ENCODE measurements around the gene AURKAIP1.

DNA sequence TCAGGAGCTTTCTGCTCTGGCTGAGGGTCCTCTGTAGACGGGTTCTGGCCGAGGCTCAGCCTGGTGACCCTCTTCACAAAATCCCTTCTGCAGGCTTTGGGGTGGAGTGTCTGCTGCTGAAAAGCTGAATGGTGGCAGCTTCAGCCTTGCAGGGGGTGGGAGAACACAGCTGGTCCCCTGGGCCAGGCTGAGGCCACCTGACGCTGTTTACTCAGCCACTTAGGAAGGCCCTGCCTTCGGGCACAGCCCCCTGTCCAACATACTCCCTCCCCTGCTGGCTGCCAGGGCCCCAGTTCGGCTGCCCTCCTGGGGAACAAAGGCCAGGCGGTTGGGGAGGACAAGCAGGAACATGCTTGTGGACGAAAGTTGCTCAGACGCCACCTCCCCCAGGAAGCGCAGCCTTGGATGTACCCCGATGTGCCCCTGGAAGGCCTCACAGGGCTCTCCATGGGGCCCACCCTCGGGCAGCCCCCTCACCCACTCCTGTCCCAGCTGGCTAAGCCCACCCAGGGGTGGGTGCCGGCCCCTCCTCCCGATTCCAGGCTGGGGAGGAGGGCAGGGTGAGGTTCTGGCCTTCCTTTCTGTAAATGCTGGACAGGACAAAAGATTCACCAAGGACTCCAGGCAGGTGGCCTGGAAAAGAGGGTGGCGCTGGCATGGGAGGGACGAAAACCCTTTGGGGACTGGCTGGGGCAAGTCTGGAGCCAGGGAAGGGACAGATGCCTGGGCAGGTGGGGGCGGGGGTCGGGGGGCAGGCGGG, 46.3 kb upstream of the AURKAIP1 start, which contains the start of gene ANKRD65:
- TF ChIP-seq POLR2AphosphoS5 (IDR thresholded peaks at IDR 0.05; ENCODE audit: low read depth, low read length) (no peak), TAF1 (IDR thresholded peaks at IDR 0.05; ENCODE audit: low read depth, low read length) (no peak)
